DND-41 (cell line): ENCODE results near the gene ATF7IP2.
"Not testable (repeated sequence)": the region's sequence is repeated elsewhere in the genome, so short reads cannot be mapped to it uniquely, and the experiment has no call there.

Experiments
- ATAC-seq: fragments of 200-7000 bp; cut with Tn5 transposase; 3 replicates; pipeline ENCODE4 v1.9.1; 2021; ENCODE audit warnings: low read depth; ENCODE audit not compliant: insufficient read depth
- DNase-seq: peaks from one replicate; pipeline ENCODE4 v3.0.0-alpha.2; 2020
- H2AFZ ChIP-seq: 2 replicates; pipeline ENCODE4 v1.6.0; 2012; ENCODE audit warnings: low read depth, low read length
- H3K27ac ChIP-seq: 2 replicates; pipeline ENCODE4 v1.5.1; 2012; ENCODE audit warnings: low read length, inconsistent platforms
- H3K27me3 ChIP-seq: fragments of 200-600 bp; sonication (generic); 2 replicates; pipeline ENCODE4 v1.6.0; 2012; ENCODE audit warnings: low read length, mild to moderate bottlenecking, inconsistent platforms; ENCODE audit not compliant: insufficient read depth, poor library complexity
- H3K36me3 ChIP-seq: 2 replicates; pipeline ENCODE4 v1.5.1; 2012; ENCODE audit warnings: low read length, inconsistent platforms; ENCODE audit not compliant: insufficient read depth
- H3K4me1 ChIP-seq: 2 replicates; pipeline ENCODE4 v1.5.1; 2012; ENCODE audit warnings: mild to moderate bottlenecking, low read length; ENCODE audit not compliant: insufficient read depth
- H3K4me2 ChIP-seq: 2 replicates; pipeline ENCODE4 v1.6.0; 2012; ENCODE audit warnings: mild to moderate bottlenecking, moderate library complexity, low read length, inconsistent platforms; ENCODE audit not compliant: insufficient read depth
- H3K4me3 ChIP-seq, 2 experiments: fragments of 200-600 bp in 1 of 2; shearing (Covaris generic) in 1 of 2; 2 replicates each; pipeline ENCODE4 v1.5.1; 2012 to 2016; ENCODE audit warnings: inconsistent platforms in 2 of 2, low read length in 2 of 2, mild to moderate bottlenecking in 2 of 2, low read depth in 1 of 2, moderate library complexity in 1 of 2
- H3K79me2 ChIP-seq: 2 replicates; pipeline ENCODE4 v1.6.0; 2012; ENCODE audit warnings: low read length, inconsistent platforms; ENCODE audit not compliant: insufficient read depth
- H3K9ac ChIP-seq: 2 replicates; pipeline ENCODE4 v1.6.0; 2012; ENCODE audit warnings: low read depth, mild to moderate bottlenecking, inconsistent platforms, low read length, moderate library complexity
- H3K9me3 ChIP-seq: 2 replicates; pipeline ENCODE4 v1.5.1; 2012; ENCODE audit warnings: low read length, moderate library complexity, mild to moderate bottlenecking, inconsistent platforms; ENCODE audit not compliant: insufficient read depth, severe bottlenecking
- H4K20me1 ChIP-seq: 2 replicates; pipeline ENCODE4 v1.6.0; 2012; ENCODE audit warnings: low read length; ENCODE audit not compliant: insufficient read depth
- CTCF ChIP-seq: IDR thresholded peaks from 2 replicates; pipeline ENCODE4 v1.5.1; 2012; ENCODE audit warnings: borderline replicate concordance, low read length, moderate library complexity, mild to moderate bottlenecking; ENCODE audit not compliant: poor library complexity, severe bottlenecking; ENCODE audit errors: extremely low read depth
- EZH2 ChIP-seq: IDR thresholded peaks from 3 replicates; pipeline ENCODE4 v1.6.1; 2012; ENCODE audit warnings: borderline replicate concordance, low read depth, mild to moderate bottlenecking, moderate library complexity, low read length, inconsistent platforms; ENCODE audit not compliant: severe bottlenecking

Gene ATF7IP2

GRCh38 chr16:10352262-10352661 lies 33.6 kb upstream of the ATF7IP2 start:
- Histone ChIP-seq H3K9ac (no peak overlapping the region), H4K20me1 (no peaks in the 10 kb centered on the region), H3K27ac (no peak overlapping the region), H3K9me3 (peaks cover 9% of the 10 kb centered on the region), H3K4me1 (no peaks in the 10 kb centered on the region), H3K4me3 (no peak overlapping the region), H3K36me3 (no peaks in the 10 kb centered on the region), H3K4me2 (no peak overlapping the region), H3K79me2 (no peaks in the 10 kb centered on the region), H3K27me3 (no peaks in the 10 kb centered on the region), H2AFZ (no peak overlapping the region)
- ATAC-seq = no peak
- no peak for TF ChIP-seq CTCF
- TF ChIP-seq EZH2 = no peak
- no peak for DNase-seq

- Histone ChIP-seq H3K4me2 (no peak overlapping the region), H3K27me3 (no peaks in the 10 kb centered on the region), H3K4me3 (no peak overlapping the region), H3K27ac (no peak overlapping the region), H3K4me1 (no peaks in the 10 kb centered on the region), H4K20me1 (no peaks in the 10 kb centered on the region), H3K36me3 (no peaks in the 10 kb centered on the region), H3K9ac (no peak overlapping the region), H2AFZ (no peak overlapping the region), H3K9me3 (peaks cover 9% of the 10 kb centered on the region), H3K79me2 (no peaks in the 10 kb centered on the region)
- DNase-seq (no peak), ATAC-seq (no peak)
- TF ChIP-seq EZH2 (no peak), CTCF (no peak)
Observed at GRCh38 chr16:10355589-10355988, 30.3 kb upstream of the ATF7IP2 start.

- Histone ChIP-seq H3K36me3 (no peaks in the 10 kb centered on the region), H3K79me2 (no peaks in the 10 kb centered on the region), H3K4me2 (no peak overlapping the region), H3K27ac (no peak overlapping the region), H3K4me3 (no peak overlapping the region), H3K27me3 (no peaks in the 10 kb centered on the region), H3K9ac (no peak overlapping the region), H2AFZ (no peak overlapping the region), H3K9me3 (peaks cover 9% of the 10 kb centered on the region), H4K20me1 (no peaks in the 10 kb centered on the region), H3K4me1 (peaks cover 10% of the 10 kb centered on the region)
- no peak for DNase-seq
- TF ChIP-seq CTCF (no peak), EZH2 (no peak)
- no peak for ATAC-seq
Observed at GRCh38 chr16:10356870-10357842, 28.7 kb upstream of the ATF7IP2 start.

- not testable (repeated sequence) for ATAC-seq, DNase-seq, H3K79me2 ChIP-seq, H3K36me3 ChIP-seq, H3K27me3 ChIP-seq, H2AFZ ChIP-seq, H3K9me3 ChIP-seq, H4K20me1 ChIP-seq
- H3K9ac ChIP-seq = 0 out of 2 replicates have a peak overlapping the region, but pooled peaks have one; percentile 0
- H3K4me2 ChIP-seq = peak overlapping the region; percentile 56
- H3K4me1 ChIP-seq = peaks cover 21% of the 10 kb centered on the region
- peak overlapping the region; percentile 74 for H3K27ac ChIP-seq
- 0 out of 4 replicates have a peak overlapping the region, but pooled peaks of 1 of the 2 experiments have one; percentile 2 for H3K4me3 ChIP-seq
Observed at GRCh38 chr16:10361747-10362076, 24.1 kb upstream of the ATF7IP2 start.
